ENCODE measurements around the gene SPTLC3. TPM values are rescaled to one million over a fixed set of nuclear protein-coding genes. Genes with fewer than 3 reads are reported as not detected.

The SPTLC3 gene
- total and polyA plus RNA-seq, 2 experiments from 2014 or later = 0.52 to 0.66 TPM

- Mint-ChIP-seq H3K36me3 (ENCODE audit: low read depth) (no peaks in the 10 kb centered on the region), H3K27ac (no peak overlapping the region), H3K4me1 (peaks cover 6% of the 10 kb centered on the region), H3K9me3 (no peaks in the 10 kb centered on the region), H3K27me3 (ENCODE audit: insufficient read depth, low read depth, poor library complexity) (peaks cover 6% of the 10 kb centered on the region), H3K4me3 (no peak overlapping the region)
- Histone ChIP-seq H3K27ac (ENCODE audit: low read depth) (no peak overlapping the region), H3F3A (replicated peaks; ENCODE audit: low read depth) (no peaks in the 10 kb centered on the region), H3K79me2 (replicated peaks; ENCODE audit: insufficient read depth) (no peaks in the 10 kb centered on the region), H3K9me2 (ENCODE audit: insufficient read depth) (0 out of 2 replicates have a peak, but pooled peaks cover 2% of the 10 kb centered on the region), H2AFZ (no peak overlapping the region), H3K27me3 (ENCODE audit: insufficient read depth) (no peaks in the 10 kb centered on the region), H4K20me1 (replicated peaks; ENCODE audit: insufficient read depth) (no peaks in the 10 kb centered on the region), H3K36me3 (ENCODE audit: insufficient read depth) (no peaks in the 10 kb centered on the region), H3K4me3 (no peak overlapping the region), H3K4me2 (no peak overlapping the region), H3K4me1 (ENCODE audit: insufficient read depth) (peaks cover 6% of the 10 kb centered on the region; the same call in 1 of the 2 replicates)
- TF ChIP-seq REST (IDR thresholded peaks at IDR 0.05; ENCODE audit: unreplicated experiment) (no peak), JUNB (IDR thresholded peaks at IDR 0.05; ENCODE audit: unreplicated experiment) (no peak), CREB1 (CRISPR knock-in tag; IDR thresholded peaks at IDR 0.05; ENCODE audit: low read depth) (no peak), ETS1 (IDR thresholded peaks at IDR 0.05) (no peak), NANOG (IDR thresholded peaks at IDR 0.05; ENCODE audit: borderline replicate concordance) (no peak), ZNF462 (CRISPR knock-in tag; IDR thresholded peaks at IDR 0.05) (no peak), POLR2AphosphoS5 (IDR thresholded peaks at IDR 0.05; ENCODE audit: low read depth) (no peak), CTCF (conservative IDR thresholded peaks at IDR 0.05; ENCODE audit: low read depth in 2 of 2) (0 out of 4 replicates have a peak, but pooled peaks of 1 of the 2 experiments have one; percentile 6), ZNF331 (CRISPR knock-in tag; IDR thresholded peaks at IDR 0.05; ENCODE audit: low read depth) (no peak)
- DNase-seq (ENCODE audit: low spot score) (no peak), ATAC-seq (no peak)
These were observed 197.2 kb downstream of the SPTLC3 start for GRCh38 chr20:13205848-13206434.
